NCI-H1092 treated with DMSO at 0.1 percent for 48 hours (cell line): ENCODE data around the gene PORCN.

Source experiments
- DNase-seq: peaks from one replicate; lab custom pipeline; 2025; lab: John Stamatoyannopoulos, UW

Gene PORCN

GRCh38 chrX:48476919-48477318 is 31.9 kb upstream of the PORCN start:
- DNase-seq, result no peak

GRCh38 chrX:48477960-48478755 is 30.6 kb upstream of the PORCN start:
- no peak for DNase-seq

GRCh38 chrX:48478806-48479205 is 30.0 kb upstream of the PORCN start:
- no peak for DNase-seq

- no peak for DNase-seq
Measured at GRCh38 chrX:48480142-48480541, 28.6 kb upstream of the PORCN start.

- no peak for DNase-seq
Measured at GRCh38 chrX:48480583-48480982, 28.2 kb upstream of the PORCN start.

GRCh38 chrX:48482526-48482925 is 26.3 kb upstream of the PORCN start:
- no peak for DNase-seq

GRCh38 chrX:48487362-48487798 is 21.4 kb upstream of the PORCN start:
- DNase-seq, result no peak

GRCh38 chrX:48488034-48488433 is 20.8 kb upstream of the PORCN start:
- no peak for DNase-seq

- DNase-seq, result no peak
Measured at GRCh38 chrX:48489296-48489695, 19.5 kb upstream of the PORCN start.

GRCh38 chrX:48489892-48490291 is 18.9 kb upstream of the PORCN start:
- no peak for DNase-seq

- DNase-seq, result no peak
Measured at GRCh38 chrX:48490661-48491060, 18.1 kb upstream of the PORCN start.

GRCh38 chrX:48491809-48492208 is 17.0 kb upstream of the PORCN start:
- no peak for DNase-seq

GRCh38 chrX:48492293-48492910 is 16.4 kb upstream of the PORCN start:
- DNase-seq, result no peak

- peak; percentile 35 for DNase-seq
Measured at GRCh38 chrX:48493890-48494364, 14.9 kb upstream of the PORCN start.

GRCh38 chrX:48496660-48497059 is 12.1 kb upstream of the PORCN start:
- DNase-seq, result no peak

GRCh38 chrX:48497871-48498270 is 10.9 kb upstream of the PORCN start:
- no peak for DNase-seq

GRCh38 chrX:48498374-48498809 is 10.4 kb upstream of the PORCN start:
- DNase-seq, result no peak

GRCh38 chrX:48504261-48504660 is 4.5 kb upstream of the PORCN start:
- DNase-seq, result no peak

- no peak for DNase-seq
Measured at GRCh38 chrX:48505481-48505880, 3.3 kb upstream of the PORCN start.

GRCh38 chrX:48507246-48507645 is 1.5 kb upstream of the PORCN start:
- DNase-seq, result no peak

GRCh38 chrX:48509245-48509590 is 426 bp downstream of the PORCN start:
- peak; percentile 1 for DNase-seq

GRCh38 chrX:48509619-48510018 is 827 bp downstream of the PORCN start:
- DNase-seq, result no peak

- DNase-seq, result no peak
Measured at GRCh38 chrX:48511560-48511959, 2.8 kb downstream of the PORCN start.
